IMR-90 (cell line): ENCODE data around the gene NPHP4. TPM values are rescaled to one million over a fixed set of nuclear protein-coding genes. Genes with fewer than 3 reads are reported as not detected.

Experiments
- ATAC-seq: fragments of 200-7000 bp; cut with Tn5 transposase; 2 replicates; pipeline ENCODE4 v1.9.1; 2020; ENCODE audit warnings: low read depth, mild to moderate bottlenecking, moderate library complexity
- BruUV-seq: library from RNA; stranded (reverse); fragments of 400-500 nt; replicated peaks from 2 replicates; lab custom pipeline; 2021; lab: Mats Ljungman, UMichigan
- CTCF ChIA-PET: fragments of 300-600 bp; formaldehyde crosslinking; extraction: SDS; loops from one replicate; lab custom pipeline; 2021; ENCODE audit warnings: antibody characterized with exemption; lab: Yijun Ruan, JAX
- POLR2A ChIA-PET: fragments of 300-600 bp; sonication (Branson Sonifier 250); formaldehyde crosslinking; loops from one replicate; lab custom pipeline; 2022; ENCODE audit warnings: antibody characterized with exemption; ENCODE audit not compliant: unreplicated experiment; lab: Charles Lee
- DNase-seq: peaks from one replicate; pipeline ENCODE4 v3.0.0; 2013
- H2AFZ ChIP-seq: replicated peaks from 2 replicates; pipeline ENCODE3; 2013; ENCODE audit warnings: low read length, mild to moderate bottlenecking; ENCODE audit not compliant: poor library complexity
- H2AK5ac ChIP-seq: 2 replicates; pipeline ENCODE4 v1.6.1; 2013; ENCODE audit warnings: low read depth, low read length, inconsistent platforms
- H2AK9ac ChIP-seq: replicated peaks from 2 replicates; pipeline ENCODE3; 2013; ENCODE audit warnings: mild to moderate bottlenecking, low read depth, low read length, moderate library complexity; ENCODE audit not compliant: poor library complexity
- H2BK120ac ChIP-seq: 2 replicates; pipeline ENCODE4 v1.6.1; 2013; ENCODE audit warnings: low read depth, low read length, inconsistent platforms
- H2BK15ac ChIP-seq: 3 replicates; pipeline ENCODE4 v1.6.1; 2013; ENCODE audit warnings: low read depth, low read length, inconsistent platforms
- H2BK20ac ChIP-seq: 2 replicates; pipeline ENCODE4 v1.6.1; 2013; ENCODE audit warnings: low read depth, mild to moderate bottlenecking, inconsistent platforms, low read length, moderate library complexity
- H2BK5ac ChIP-seq: 2 replicates; pipeline ENCODE4 v1.6.1; 2013; ENCODE audit warnings: mild to moderate bottlenecking, low read depth, low read length, inconsistent platforms; ENCODE audit not compliant: poor library complexity, severe bottlenecking
- H3K14ac ChIP-seq: replicated peaks from 2 replicates; pipeline ENCODE4 v1.6.1; 2013; ENCODE audit warnings: low read depth, low read length, inconsistent platforms
- H3K18ac ChIP-seq: 2 replicates; pipeline ENCODE4 v1.6.1; 2013; ENCODE audit warnings: low read depth, low read length, control low read depth
- H3K23ac ChIP-seq: 2 replicates; pipeline ENCODE4 v1.6.1; 2013; ENCODE audit warnings: low read depth, low read length, inconsistent platforms
- H3K27ac ChIP-seq: 2 replicates; pipeline ENCODE4 v1.5.1; 2013; ENCODE audit warnings: mild to moderate bottlenecking, control low read depth, low read length; ENCODE audit not compliant: insufficient read depth
- H3K27me3 ChIP-seq: 2 replicates; pipeline ENCODE4 v1.6.1; 2013; ENCODE audit warnings: low read length; ENCODE audit not compliant: control insufficient read depth, insufficient read depth
- H3K36me3 ChIP-seq: 2 replicates; pipeline ENCODE4 v1.6.1; 2013; ENCODE audit warnings: low read length, mixed read lengths; ENCODE audit not compliant: control insufficient read depth, insufficient read depth
- H3K4ac ChIP-seq: 2 replicates; pipeline ENCODE4 v1.6.1; 2013; ENCODE audit warnings: low read depth, low read length, inconsistent platforms
- H3K4me1 ChIP-seq: 2 replicates; pipeline ENCODE4 v1.6.1; 2013; ENCODE audit warnings: low read length, mixed read lengths; ENCODE audit not compliant: control insufficient read depth, insufficient read depth
- H3K4me2 ChIP-seq: 2 replicates; pipeline ENCODE4 v1.6.1; 2013; ENCODE audit warnings: low read depth, mild to moderate bottlenecking, control low read depth, low read length, moderate library complexity
- H3K4me3 ChIP-seq: 2 replicates; pipeline ENCODE4 v1.5.1; 2013; ENCODE audit warnings: low read depth, mild to moderate bottlenecking, control low read depth, low read length, moderate library complexity; ENCODE audit not compliant: insufficient read depth
- H3K56ac ChIP-seq: 2 replicates; pipeline ENCODE4 v1.6.1; 2013; ENCODE audit warnings: low read length, inconsistent platforms; ENCODE audit not compliant: insufficient read depth; ENCODE audit errors: extremely low read depth
- H3K79me1 ChIP-seq, 2 experiments: 2 replicates each; pipeline ENCODE4 v1.6.1; 2013; ENCODE audit warnings: low read length in 2 of 2, inconsistent platforms in 1 of 2, low read depth in 1 of 2
- H3K9ac ChIP-seq: 2 replicates; pipeline ENCODE4 v1.6.1; 2013; ENCODE audit warnings: low read depth, low read length, control low read depth
- H3K9me1 ChIP-seq: 2 replicates; pipeline ENCODE4 v1.6.1; 2013; ENCODE audit warnings: low read length, inconsistent platforms; ENCODE audit not compliant: insufficient read depth
- H3K9me3 ChIP-seq: 2 replicates; pipeline ENCODE4 v1.6.1; 2013; ENCODE audit warnings: low read length; ENCODE audit not compliant: control insufficient read depth, insufficient read depth
- H4K20me1 ChIP-seq: 2 replicates; pipeline ENCODE4 v1.6.1; 2013; ENCODE audit warnings: low read length, inconsistent platforms; ENCODE audit not compliant: insufficient read depth
- H4K5ac ChIP-seq: 2 replicates; pipeline ENCODE4 v1.6.1; 2013; ENCODE audit warnings: mild to moderate bottlenecking, low read depth, low read length, control low read depth
- H4K8ac ChIP-seq, 2 experiments: 2 replicates each; pipeline ENCODE4 v1.6.1; 2013; ENCODE audit warnings: low read depth in 2 of 2, low read length in 2 of 2, control low read depth in 1 of 2, inconsistent platforms in 1 of 2
- H4K91ac ChIP-seq: 2 replicates; pipeline ENCODE4 v1.6.1; 2013; ENCODE audit warnings: low read depth, low read length, inconsistent platforms; ENCODE audit not compliant: insufficient read depth
- BHLHE40 ChIP-seq: fragments of 150-350 bp; IDR thresholded peaks from 2 replicates; pipeline ENCODE4 v1.6.1; 2016; ENCODE audit warnings: mild to moderate bottlenecking, low read depth, low read length
- CEBPB ChIP-seq: IDR thresholded peaks from 2 replicates; pipeline ENCODE4 v1.6.1; 2012; ENCODE audit warnings: low read depth, low read length, improper control_type of control experiment
- CHD1 ChIP-seq: IDR thresholded peaks from 2 replicates; pipeline ENCODE4 v1.6.1; 2012; ENCODE audit warnings: low read depth, low read length, improper control_type of control experiment
- MAFK ChIP-seq: IDR thresholded peaks from 2 replicates; pipeline ENCODE4 v1.6.1; 2012; ENCODE audit warnings: low read depth, low read length, improper control_type of control experiment
- WGBS, 2 experiments: methylation state at CpG; one replicate each; pipeline versions ENCODE4 v1.1.5 to v1.1.7; 2013; ENCODE audit warnings: missing lambda C conversion rate in 2 of 2; ENCODE audit not compliant: insufficient read length in 1 of 2; ENCODE audit errors: extremely low coverage in 2 of 2; 5-methylcytosine and 5-hydroxymethylcytosine counted together
- dilution Hi-C: fragments of 300-500 bp; cut with HindIII; formaldehyde crosslinking; loops from one replicate; pipeline ENCODE4 v1.14.3; 2018; ENCODE audit warnings: low sequenced_read_pairs; ENCODE audit not compliant: unreplicated experiment
- in situ Hi-C: fragments of 300-500 bp; cut with MboI; formaldehyde crosslinking; loops from 3 replicates; pipeline ENCODE4 v1.14.3; 2019; ENCODE audit warnings: low sequenced_read_pairs, inconsistent platforms, mixed read lengths
- intact Hi-C: fragments of 100-400 bp; cut with micrococcal nuclease; formaldehyde crosslinking; loops from 2 replicates; pipeline ENCODE4 v1.10.0; 2022
- polyA plus RNA-seq, 3 experiments: library from polyadenylated mRNA; depleted of rRNA; stranded (reverse); fragments of >200 nt; gene quantifications; 2 replicates each; pipeline ENCODE4 v1.2.3, GENCODE V29; 2012; ENCODE audit warnings: low replicate concordance in 1 of 3
- total RNA-seq: library from RNA; depleted of rRNA; stranded (reverse); fragments of >200 nt; gene quantifications from 2 replicates; pipeline ENCODE4 v1.2.3, GENCODE V29; 2012

NPHP4 gene
- total and polyA plus RNA-seq, 2 of the 4 experiments (the other 2 are of a cell fraction) = 2.0 to 5.5 TPM

DNA sequence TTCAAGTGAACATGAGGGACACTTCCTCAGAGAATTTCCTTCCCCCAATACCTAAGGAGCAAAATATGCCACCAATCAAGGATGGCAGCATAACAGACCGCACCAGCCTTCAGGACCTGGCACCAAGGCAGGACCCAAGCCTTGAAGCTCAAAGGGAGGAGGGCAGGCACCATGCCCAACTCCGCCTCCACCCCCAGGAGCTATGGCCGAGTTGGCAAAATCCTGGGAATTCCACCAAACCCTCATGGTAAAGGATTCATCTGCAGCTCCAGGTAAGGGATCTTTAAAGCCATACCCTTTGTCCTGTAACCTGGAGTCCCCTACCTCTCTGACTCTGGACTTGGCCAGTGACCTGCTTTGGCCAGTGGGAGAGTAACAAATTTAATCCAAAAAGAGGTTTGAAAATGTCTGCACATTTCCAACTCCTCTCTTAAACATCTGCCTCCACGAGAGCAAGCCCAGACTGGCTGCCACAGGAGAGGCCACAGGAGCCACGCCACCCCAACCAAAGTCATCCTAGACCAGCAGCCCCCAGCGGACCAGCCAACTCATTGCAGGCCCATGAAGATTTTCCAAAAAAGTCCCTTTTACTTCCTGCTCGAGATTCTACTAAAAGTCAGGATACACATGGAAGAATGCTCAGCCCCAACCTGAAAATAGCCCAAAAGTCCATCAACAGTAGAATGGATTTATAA is 41.9 kb downstream of the NPHP4 start:
- Histone ChIP-seq H3K9me1 (peaks cover 5% of the 10 kb centered on the region; the same call in 1 of the 2 replicates), H3K4ac (no peak overlapping the region), H2BK120ac (no peak overlapping the region), H2BK20ac (no peak overlapping the region), H3K4me2 (no peak overlapping the region), H2AK5ac (no peak overlapping the region), H4K91ac (no peak overlapping the region), H2BK15ac (no peak overlapping the region), H3K23ac (no peak overlapping the region), H3K36me3 (peaks cover 3% of the 10 kb centered on the region), H3K27ac (no peak overlapping the region), H3K56ac (no peak overlapping the region), H3K27me3 (no peaks in the 10 kb centered on the region), H2BK5ac (no peak overlapping the region), H3K79me1 (no peaks in the 10 kb centered on the region), H2AK9ac (no peak overlapping the region), H3K9me3 (no peaks in the 10 kb centered on the region), H2AFZ (no peak overlapping the region), H3K4me3 (no peak overlapping the region), H3K18ac (no peak overlapping the region), H3K9ac (no peak overlapping the region), H4K8ac (no peak overlapping the region), H4K5ac (no peak overlapping the region), H3K14ac (no peak overlapping the region), H3K4me1 (no peaks in the 10 kb centered on the region), H4K20me1 (no peaks in the 10 kb centered on the region)
- intact Hi-C loops (no loop called here), in situ Hi-C loops (loop anchor here (25.0 kb wide), 1 partner anchor 1288 kb away; the partner anchor contains the start of gene AJAP1), dilution Hi-C loops (no loop called here)
- ATAC-seq (no peak), DNase-seq (no peak)
- BruUV-seq = no TSS peak
- ChIA-PET CTCF (no interaction called here), POLR2A (no interaction called here)
- no peak for TF ChIP-seq CEBPB
- no peak for TF ChIP-seq MAFK
- TF ChIP-seq BHLHE40 = no peak
- no peak for TF ChIP-seq CHD1
- 90% methylated on average over 4 of the region's 7 CpGs; no CpG with 5 or more reads in 1 of the 2 experiments for WGBS, 2 experiments
